Activated gamma-delta T cell (primary cell): ENCODE data around the gene GNB2.

ENCODE experiments used
- DNase-seq: peaks from one replicate; lab custom pipeline; 2025; lab: John Stamatoyannopoulos, UW

The GNB2 gene

DNA sequence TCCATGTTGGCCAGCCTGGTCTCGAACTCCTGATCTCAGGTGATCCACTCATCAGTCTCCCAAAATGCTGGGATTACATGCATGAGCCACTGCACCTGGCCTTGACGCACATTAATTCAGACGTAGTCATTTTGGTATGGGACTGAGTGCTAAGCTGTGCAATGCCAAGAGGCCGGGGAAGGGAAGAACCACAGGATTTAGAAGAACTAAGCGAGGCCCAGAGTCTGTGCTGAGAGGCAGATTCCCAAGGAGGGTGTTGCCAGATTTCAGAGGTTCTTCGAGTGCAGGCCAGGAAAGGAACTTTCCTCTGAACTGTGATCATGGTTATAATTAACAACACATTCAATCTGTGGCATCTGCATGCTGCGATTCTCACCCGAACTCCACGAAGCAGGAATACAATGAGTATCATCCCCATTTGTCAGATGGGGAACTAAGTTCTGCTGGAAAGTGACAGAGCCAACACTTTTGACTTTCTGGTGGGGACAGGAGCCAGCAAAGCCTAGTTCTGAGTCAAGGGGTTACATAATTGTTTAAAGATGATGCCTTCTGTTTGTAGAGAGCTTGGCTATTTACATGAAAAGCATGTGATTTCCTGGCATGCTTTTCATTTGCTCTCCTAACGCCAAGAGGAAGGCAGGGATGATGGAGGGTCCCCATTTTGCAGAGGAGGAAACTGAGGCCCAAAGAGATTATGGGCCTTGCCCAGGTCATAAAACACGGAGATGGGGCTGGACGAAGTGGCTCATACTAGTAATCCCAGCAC, 53.6 kb downstream of the GNB2 start:
- DNase-seq: no peak

DNA sequence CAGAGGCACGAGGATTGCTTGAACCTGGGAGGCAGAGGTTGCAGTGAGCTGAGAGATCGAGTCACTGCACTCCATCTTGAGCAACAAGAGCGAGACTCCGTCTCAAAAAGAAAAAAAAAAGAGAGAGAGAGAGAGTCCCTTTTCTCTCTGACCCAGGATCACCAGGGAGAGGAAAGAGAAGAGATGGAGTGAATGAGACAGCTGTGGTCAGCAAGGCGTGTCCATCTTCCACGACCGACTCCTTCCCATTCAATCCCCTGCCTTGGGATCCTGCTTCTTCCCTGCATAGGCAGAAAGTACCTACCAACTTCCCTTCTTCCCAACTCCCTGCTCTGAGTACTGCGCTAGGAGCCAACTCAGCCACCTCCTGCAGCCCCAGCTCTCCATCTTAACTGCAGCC, 54.7 kb downstream of the GNB2 start:
- DNase-seq: no peak
